Gastroesophageal sphincter (tissue), 4 donors: ENCODE data around the gene TNNI3K. TPM values are rescaled to one million over a fixed set of nuclear protein-coding genes. Genes with fewer than 3 reads are reported as not detected.

ENCODE experiments used
- ATAC-seq: fragments of 150-250 bp; one replicate; pipeline ENCODE4 v1.9.1; 2016; ENCODE audit warnings: mild to moderate bottlenecking, moderate library complexity
- H3K27ac ChIP-seq, 4 donors: fragments of 200-600 bp; sonication (generic) in 3 of 4; 1 replicate in 3 of 4; 2 replicates in 1 of 4; pipeline ENCODE4 v1.5.1; 2016 to 2019
- H3K27me3 ChIP-seq: fragments of 200-600 bp; sonication (generic); one replicate; pipeline ENCODE4 v1.5.1; 2019
- H3K36me3 ChIP-seq, 2 donors: fragments of 200-600 bp; sonication (generic); one replicate each; pipeline ENCODE4 v1.5.1; 2019; ENCODE audit warnings: control low read depth in 1 of 2
- H3K4me1 ChIP-seq, 3 donors: fragments of 200-600 bp; sonication (generic); 1 replicate in 2 of 3; 2 replicates in 1 of 3; pipeline ENCODE4 v1.5.1; 2016 to 2019; ENCODE audit warnings: control low read depth in 2 of 3
- H3K4me3 ChIP-seq, 2 donors: fragments of 200-600 bp; sonication (generic); one replicate each; pipeline ENCODE4 v1.5.1; 2019; ENCODE audit warnings: mild to moderate bottlenecking in 1 of 2, moderate library complexity in 1 of 2
- H3K9me3 ChIP-seq, 3 donors: fragments of 200-600 bp; sonication (generic); one replicate each; pipeline ENCODE4 v1.5.1; 2017 to 2019; ENCODE audit warnings: control low read depth in 2 of 3
- CTCF ChIP-seq, 4 experiments: fragments of 200-600 bp in 2 of 4; fragments of 450-650 bp in 2 of 4; sonication (generic) in 1 of 4; IDR thresholded peaks; one replicate each; pipeline ENCODE4 v1.5.1; 2017 to 2019; ENCODE audit warnings: antibody characterized with exemption in 4 of 4, mild to moderate bottlenecking in 2 of 4, moderate library complexity in 2 of 4
- EP300 ChIP-seq: sonication (generic); formaldehyde crosslinking; IDR thresholded peaks from one replicate; pipeline ENCODE4 v1.6.1; 2017; ENCODE audit warnings: antibody characterized with exemption, mild to moderate bottlenecking
- POLR2A ChIP-seq, 2 donors: fragments of 450-650 bp; IDR thresholded peaks; one replicate each; pipeline ENCODE4 v1.6.1; 2017; ENCODE audit warnings: antibody characterized with exemption in 2 of 2, mild to moderate bottlenecking in 2 of 2, moderate library complexity in 1 of 2
- POLR2AphosphoS5 ChIP-seq: sonication (generic); formaldehyde crosslinking; IDR thresholded peaks from one replicate; pipeline ENCODE4 v1.6.1; 2017; ENCODE audit warnings: antibody characterized with exemption
- WGBS, 2 donors: methylation state at CpG; one replicate each; pipeline ENCODE4 v1.1.5; 2018; ENCODE audit warnings: low coverage in 1 of 2; 5-methylcytosine and 5-hydroxymethylcytosine counted together
- total RNA-seq, 4 donors: library from RNA; depleted of rRNA; stranded (reverse); fragments of >200 nt; gene quantifications; one replicate each; pipeline ENCODE4 v1.1.0, GENCODE V29; 2016

Gene TNNI3K
- total RNA-seq, 4 donors from 2014 or later = 0.32 to 3.9 (median 2.9) TPM

GRCh38 chr1:74197657-74198552 is 37.3 kb upstream of the TNNI3K start, which contains the start of the genes FPGT and LRRIQ3:
Gene FPGT, plus strand, starts transcription at chr1:74198242. Its CDS starts 37 bp downstream, at chr1:74198279.
Gene LRRIQ3, minus strand, starts transcription at chr1:74198176. Its CDS starts 14,492 bp downstream, at chr1:74183684.
- peak; percentile 98 for ATAC-seq
- Histone ChIP-seq H3K36me3 (peaks cover 0 to 21% of the 10 kb centered on the region in 2 donors), H3K27me3 (no peaks in the 10 kb centered on the region), H3K9me3 (no peaks in the 10 kb centered on the region), H3K27ac (peak within 1 kb of the TSS; percentile 60 to 86 (median 84)), H3K4me3 (peak within 1 kb of the TSS; percentile 62 to 88), H3K4me1 (peaks cover 0 to 28% (median 2%) of the 10 kb centered on the region in 3 donors)
- 0 to 7% methylated on average over 10 to 13 of the region's 41 CpGs for WGBS, 2 donors
- TF ChIP-seq EP300 (no peak), POLR2A (IDR thresholded peaks at IDR 0.05) (peak; percentile 71 to 76), POLR2AphosphoS5 (peak; percentile 93), CTCF (IDR thresholded peaks at IDR 0.05) (no peak)

- Histone ChIP-seq H3K36me3 (peaks cover 0 to 37% of the 10 kb centered on the region in 2 donors), H3K4me3 (peak overlapping the region in 1 of 2 donors; percentile 62), H3K27me3 (no peaks in the 10 kb centered on the region), H3K9me3 (no peaks in the 10 kb centered on the region), H3K4me1 (peaks cover 0 to 28% (median 2%) of the 10 kb centered on the region in 3 donors), H3K27ac (no peak overlapping the region)
- ATAC-seq = no peak
- no peak for TF ChIP-seq CTCF (IDR thresholded peaks at IDR 0.05)
- no peak for TF ChIP-seq POLR2AphosphoS5
- TF ChIP-seq EP300 = no peak
- no peak for TF ChIP-seq POLR2A (IDR thresholded peaks at IDR 0.05)
- 68 to 72% methylated on average over 4 to 5 of the region's 5 CpGs for WGBS, 2 donors
Measured at GRCh38 chr1:74199504-74199903, 35.7 kb upstream of the TNNI3K start.

- WGBS, 2 donors = 42 to 45% methylated on average over 2 of the region's 2 CpGs
- Histone ChIP-seq H3K27me3 (no peaks in the 10 kb centered on the region), H3K4me1 (peaks cover 0 to 6% (median 0%) of the 10 kb centered on the region in 3 donors), H3K4me3 (no peak overlapping the region), H3K27ac (no peak overlapping the region), H3K36me3 (peaks cover 3 to 54% of the 10 kb centered on the region in 2 donors), H3K9me3 (no peaks in the 10 kb centered on the region)
- ATAC-seq = no peak
- TF ChIP-seq EP300 (no peak), CTCF (IDR thresholded peaks at IDR 0.05) (no peak), POLR2A (IDR thresholded peaks at IDR 0.05) (no peak), POLR2AphosphoS5 (no peak)
Measured at GRCh38 chr1:74205266-74205665, 29.9 kb upstream of the TNNI3K start.

- no peaks in the 10 kb centered on the region for H3K36me3 ChIP-seq
- no peaks in the 10 kb centered on the region for H3K4me1 ChIP-seq
- H3K27ac ChIP-seq = no peak overlapping the region
- no peaks in the 10 kb centered on the region for H3K9me3 ChIP-seq
- H3K27me3 ChIP-seq = no peaks in the 10 kb centered on the region
- WGBS, 2 donors = 67 to 93% methylated on average over 1 of the region's 1 CpG
- no peak overlapping the region for H3K4me3 ChIP-seq
- ATAC-seq = no peak
- TF ChIP-seq CTCF (IDR thresholded peaks at IDR 0.05) (no peak), EP300 (no peak), POLR2A (IDR thresholded peaks at IDR 0.05) (no peak), POLR2AphosphoS5 (no peak)
Measured at GRCh38 chr1:74215229-74215628, 20.0 kb upstream of the TNNI3K start.
